NCI-H1436 (cell line): ENCODE data around the gene ISG15.

Source experiments
- DNase-seq: peaks from one replicate; lab custom pipeline; 2025; lab: John Stamatoyannopoulos, UW

The ISG15 gene

DNA sequence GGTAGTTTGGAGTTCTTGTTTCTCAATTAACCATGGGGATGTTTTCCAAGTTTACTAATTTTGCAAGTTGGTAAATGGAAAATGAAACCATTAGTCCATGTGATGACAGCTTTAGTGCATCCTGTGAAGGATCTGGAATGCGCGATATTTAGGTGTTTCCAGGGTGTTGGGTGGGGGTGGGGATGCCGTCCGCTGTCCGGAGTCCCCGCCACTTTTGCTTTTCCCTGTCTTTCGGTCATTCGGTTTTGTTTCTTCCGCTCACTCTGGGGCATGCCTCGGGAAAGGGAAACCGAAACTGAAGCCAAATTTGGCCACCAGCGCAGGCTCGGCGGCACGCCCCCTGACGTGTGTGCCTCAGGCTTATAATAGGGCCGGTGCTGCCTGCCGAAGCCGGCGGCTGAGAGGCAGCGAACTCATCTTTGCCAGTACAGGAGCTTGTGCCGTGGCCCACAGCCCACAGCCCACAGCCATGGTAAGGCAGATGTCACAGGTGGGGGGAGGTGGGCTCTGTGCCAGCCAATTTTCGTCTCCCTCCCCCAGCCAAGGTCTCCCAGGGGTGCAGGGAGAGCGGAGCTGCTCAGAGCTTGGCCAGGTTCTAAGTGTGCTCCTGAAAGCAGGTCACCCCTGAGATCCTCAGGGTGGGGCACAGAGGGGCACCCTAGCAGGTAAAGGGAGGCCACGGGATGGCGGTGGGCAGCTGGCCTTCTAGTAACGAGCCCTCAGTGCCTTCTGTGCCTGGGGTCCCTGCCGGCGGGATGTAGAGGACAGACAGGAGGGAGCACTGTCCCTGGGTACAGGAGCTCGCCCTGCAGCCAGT is at the start of gene ISG15:
Gene ISG15 (plus strand): TSS at position 393 of the 817 bp plus-strand sequence. CDS start 77 bp downstream, at position 470.
- DNase-seq = peak; percentile 67

DNA sequence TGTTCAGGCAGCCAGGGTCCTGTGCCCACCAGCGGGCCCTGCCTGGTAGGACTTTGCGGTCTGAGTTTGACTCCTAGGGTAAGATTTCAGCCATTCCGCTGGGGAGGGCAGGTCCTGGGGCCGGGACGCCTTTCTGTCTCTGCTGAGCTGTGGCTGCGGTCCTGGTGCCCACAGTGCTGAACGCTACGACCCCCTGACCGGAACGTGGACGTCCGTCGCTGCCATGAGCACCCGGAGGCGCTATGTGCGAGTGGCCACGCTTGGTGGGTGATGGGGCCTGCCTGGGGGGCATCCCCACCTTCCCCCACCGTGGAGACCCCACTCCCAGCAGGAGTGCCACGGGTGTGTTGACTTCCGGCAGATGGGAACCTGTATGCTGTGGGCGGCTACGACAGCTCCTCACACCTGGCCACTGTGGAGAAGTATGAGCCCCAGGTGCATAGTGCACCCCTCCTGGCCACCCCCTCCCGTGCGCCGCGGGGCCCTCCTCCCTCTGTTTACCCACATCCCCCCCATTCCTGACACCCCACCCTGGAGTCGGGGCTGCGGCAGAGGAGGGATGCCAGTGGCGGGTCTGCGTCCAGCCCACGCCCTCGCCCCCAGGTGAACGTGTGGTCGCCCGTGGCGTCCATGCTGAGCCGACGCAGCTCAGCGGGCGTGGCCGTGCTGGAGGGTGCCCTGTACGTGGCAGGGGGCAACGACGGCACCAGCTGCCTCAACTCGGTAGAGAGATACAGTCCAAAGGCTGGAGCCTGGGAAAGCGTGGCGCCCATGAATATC is 49.4 kb upstream of the ISG15 start:
- no peak for DNase-seq

DNA sequence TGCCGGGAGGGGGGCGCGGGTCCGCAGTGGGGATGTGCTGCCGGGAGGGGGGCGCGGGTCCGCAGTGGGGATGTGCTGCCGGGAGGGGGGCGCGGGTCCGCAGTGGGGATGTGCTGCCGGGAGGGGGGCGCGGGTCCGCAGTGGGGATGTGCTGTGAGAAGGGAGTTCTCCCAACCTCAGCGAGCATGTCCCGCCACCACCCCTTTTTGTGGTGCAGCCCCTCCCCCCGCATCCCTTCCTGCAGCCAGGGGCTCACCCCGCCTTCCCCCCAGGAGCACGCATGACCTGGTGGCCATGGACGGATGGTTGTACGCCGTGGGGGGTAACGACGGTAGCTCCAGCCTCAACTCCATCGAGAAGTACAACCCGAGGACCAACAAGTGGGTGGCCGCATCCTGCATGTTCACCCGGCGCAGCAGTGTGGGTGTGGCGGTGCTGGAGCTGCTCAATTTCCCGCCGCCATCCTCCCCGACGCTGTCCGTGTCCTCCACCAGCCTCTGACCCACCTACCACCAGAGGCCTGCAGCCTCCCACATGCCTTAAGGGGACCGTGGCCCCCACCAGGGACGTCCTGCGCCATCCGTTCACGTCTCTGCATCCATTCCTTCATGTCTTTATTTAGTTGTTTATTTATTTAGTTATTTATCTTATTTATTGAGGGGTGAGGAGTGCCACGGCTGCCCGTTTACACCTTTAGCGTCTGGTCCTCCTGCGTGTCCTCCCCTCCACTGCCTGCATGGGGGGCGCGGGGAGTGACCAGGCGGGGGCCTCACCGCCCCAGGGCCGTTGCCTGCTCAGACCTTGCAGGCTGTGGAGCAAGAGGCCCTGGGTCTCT is 48.4 kb upstream of the ISG15 start:
- DNase-seq = no peak

DNA sequence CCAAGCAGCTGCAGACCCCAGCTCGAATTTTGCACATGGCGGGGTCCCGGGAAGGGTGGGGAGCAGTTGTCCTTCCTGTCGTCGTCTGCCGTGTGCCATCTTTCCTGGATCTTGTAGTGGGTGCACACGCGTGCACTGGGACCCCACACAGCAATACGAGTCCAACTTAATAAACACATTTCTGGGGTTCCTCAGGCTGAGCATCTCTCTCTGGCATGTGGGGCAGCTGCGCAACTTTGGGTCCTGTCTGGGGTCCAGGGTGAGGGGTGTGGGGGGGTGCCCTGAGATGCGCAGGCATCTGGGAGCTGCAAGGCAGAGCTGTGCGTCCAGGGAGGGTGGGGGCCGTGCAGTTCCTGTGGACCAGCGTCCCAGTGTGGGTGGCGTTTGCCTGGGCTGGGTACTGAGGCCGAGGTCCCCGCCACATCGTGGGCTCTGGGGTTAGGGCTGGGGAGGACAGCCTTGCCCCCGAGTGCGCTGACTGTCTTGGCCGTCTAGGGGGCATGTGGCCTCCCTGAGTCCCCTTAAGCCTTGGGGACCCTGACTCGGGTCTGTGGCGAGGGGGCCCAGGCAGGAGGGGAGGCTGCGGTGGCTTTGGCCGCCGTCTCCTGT is 47.7 kb upstream of the ISG15 start:
- DNase-seq = no peak

DNA sequence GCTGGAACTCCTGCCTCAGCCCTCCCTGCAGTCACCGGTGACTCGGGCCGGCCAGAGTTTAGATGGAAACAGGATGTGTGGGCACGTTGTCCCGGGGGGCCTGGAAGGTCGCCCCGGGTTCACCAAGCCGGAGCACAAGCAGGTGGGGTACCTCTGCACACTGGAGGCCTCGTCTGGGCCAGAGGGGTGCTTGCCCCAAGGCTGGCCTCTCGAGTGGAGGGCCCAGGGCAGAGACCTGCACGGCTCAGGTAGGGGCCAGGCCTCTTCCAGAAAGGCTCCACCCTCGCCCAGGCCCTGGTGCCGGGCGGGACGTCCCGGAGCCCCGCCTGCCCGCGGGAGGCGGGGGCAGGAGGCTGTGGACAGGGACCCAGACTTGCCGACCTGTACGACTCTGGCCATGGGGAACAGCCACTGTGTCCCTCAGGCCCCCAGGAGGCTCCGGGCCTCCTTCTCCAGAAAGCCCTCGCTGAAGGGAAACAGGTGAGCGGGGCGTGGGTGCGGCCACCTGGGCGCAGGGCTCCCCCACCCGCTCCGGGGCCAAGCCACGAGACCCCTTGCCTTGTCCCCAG is 47.1 kb upstream of the ISG15 start, which contains the start of gene PLEKHN1:
Gene PLEKHN1 (plus strand): TSS at position 348 of the 569 bp plus-strand sequence. CDS start 50 bp downstream, at position 398.
- no peak for DNase-seq

DNA sequence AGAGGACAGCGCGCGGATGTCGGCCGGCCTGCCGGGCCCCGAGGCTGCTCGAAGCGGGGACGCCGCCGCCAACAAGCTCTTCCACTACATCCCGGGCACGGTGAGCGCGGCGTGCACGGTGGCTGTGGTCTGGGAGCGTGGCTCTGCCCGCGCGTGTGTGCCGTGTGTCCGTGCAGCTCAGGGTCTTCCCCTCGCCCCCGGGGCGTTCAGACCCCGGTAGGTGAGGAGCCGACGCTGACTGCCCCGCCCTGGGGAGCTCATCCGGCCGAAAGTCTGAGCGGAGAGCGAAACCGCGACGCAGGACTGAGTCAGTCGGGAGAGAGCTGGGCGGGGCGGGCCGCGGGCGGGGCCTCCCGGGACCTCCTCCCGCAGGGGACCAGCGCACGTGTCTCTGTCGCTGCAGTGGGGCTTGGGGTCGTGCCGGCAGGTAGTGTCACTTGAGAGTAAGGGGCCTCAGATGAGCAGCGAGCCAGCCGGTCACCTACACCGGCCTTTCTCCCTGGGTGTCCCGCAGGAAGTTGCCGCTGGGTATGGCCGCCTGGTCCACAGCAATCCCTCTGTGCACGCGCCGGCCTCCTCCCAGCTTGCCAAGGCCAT is 46.5 kb upstream of the ISG15 start:
- DNase-seq = peak; percentile 20

DNA sequence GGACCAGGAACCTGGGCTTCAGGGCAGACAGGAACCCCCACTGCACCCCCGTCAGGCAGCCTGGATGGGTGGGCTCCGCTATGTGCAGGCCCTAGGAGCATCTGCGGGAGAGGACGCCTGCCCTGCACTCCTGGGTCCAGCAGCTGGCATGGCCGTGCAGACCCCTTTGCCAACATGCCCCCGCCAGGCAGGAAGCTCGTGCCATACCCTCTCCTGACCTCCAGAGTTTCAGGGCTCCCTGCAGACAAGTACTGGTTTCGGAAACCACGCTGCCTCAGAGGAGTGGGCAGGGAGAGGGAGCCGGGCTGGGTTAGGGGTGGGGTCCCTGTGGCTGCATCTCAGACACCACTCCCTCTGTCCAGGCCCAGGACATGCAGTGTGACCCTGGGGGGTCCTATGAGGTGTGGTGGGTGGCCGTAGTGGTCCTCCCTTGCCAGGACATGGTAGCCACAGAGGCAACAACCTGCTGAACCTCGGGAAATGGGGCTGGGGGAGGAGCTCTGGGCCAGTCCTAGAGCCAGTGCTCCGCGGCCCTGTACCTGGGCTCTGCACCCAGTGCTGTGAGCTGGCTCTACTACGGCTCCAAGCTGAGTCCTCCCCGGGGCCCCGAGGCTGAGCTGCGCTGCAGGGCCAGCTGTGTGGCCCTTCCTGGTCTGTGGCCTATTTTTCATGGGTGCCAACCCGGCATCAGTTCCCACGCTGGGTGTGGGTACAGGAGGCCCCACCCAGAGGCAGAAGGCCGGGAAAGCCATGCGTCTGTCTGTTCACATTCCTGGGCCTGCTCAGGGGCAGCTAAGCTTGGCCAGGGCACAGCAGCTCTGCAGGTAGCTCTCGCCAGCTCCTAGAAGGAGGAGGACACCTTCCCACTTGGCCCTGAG is 45.6 kb upstream of the ISG15 start:
- DNase-seq = no peak

DNA sequence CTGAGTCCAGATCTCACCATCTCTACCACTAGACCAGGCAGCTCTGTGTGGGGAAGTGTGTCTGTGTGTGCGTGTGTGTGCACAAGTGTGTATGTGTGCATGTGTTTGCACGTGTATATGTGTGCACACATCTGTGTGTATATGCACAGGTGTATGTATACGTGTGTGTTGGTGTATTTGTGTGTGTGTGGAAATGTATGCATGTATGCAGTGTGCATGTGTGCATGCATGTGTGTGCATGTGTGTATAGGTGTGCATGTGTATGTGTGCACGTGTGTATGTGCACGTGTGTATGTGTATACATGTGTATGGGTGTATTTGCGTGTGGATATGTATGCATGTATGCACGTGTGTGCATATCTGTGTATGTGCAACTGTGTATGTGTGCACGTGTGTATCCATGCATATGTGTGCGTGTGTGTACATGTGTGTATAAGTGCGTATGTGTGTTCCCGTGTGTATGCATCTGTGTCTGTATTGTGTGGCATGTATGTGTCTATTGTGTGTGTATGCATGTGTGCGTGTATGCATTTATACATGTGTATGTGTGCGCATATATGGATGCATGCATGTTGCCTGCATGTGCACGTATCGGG is 43.9 kb upstream of the ISG15 start:
- DNase-seq = no peak

DNA sequence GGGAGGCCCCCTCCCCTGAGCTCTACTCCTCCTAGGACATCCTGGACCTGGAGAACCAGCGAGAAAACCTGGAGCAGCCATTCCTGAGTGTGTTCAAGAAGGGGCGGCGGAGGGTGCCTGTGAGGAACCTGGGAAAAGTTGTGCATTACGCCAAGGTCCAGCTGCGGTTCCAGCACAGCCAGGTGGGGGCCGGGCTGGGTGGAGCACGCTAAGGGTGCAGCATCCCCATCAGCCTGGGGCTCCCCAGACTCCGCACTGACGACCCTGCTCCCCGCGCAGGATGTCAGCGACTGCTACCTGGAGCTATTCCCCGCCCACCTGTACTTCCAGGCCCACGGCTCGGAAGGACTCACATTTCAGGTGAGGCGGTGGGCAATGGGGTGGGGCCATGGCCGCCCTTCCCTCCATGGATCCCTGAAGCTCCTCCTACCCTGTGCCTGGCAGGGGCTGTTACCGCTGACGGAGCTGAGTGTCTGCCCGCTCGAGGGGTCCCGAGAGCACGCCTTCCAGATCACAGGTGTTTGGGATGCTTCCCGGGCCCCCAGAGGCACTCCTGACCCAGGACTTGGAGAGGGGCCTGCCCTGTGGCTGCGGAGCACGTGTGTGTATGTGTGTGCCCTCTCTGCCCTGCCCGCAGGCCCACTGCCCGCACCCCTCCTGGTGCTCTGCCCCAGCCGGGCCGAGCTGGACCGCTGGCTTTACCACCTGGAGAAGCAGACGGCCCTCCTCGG is 42.9 kb upstream of the ISG15 start:
- no peak for DNase-seq

DNA sequence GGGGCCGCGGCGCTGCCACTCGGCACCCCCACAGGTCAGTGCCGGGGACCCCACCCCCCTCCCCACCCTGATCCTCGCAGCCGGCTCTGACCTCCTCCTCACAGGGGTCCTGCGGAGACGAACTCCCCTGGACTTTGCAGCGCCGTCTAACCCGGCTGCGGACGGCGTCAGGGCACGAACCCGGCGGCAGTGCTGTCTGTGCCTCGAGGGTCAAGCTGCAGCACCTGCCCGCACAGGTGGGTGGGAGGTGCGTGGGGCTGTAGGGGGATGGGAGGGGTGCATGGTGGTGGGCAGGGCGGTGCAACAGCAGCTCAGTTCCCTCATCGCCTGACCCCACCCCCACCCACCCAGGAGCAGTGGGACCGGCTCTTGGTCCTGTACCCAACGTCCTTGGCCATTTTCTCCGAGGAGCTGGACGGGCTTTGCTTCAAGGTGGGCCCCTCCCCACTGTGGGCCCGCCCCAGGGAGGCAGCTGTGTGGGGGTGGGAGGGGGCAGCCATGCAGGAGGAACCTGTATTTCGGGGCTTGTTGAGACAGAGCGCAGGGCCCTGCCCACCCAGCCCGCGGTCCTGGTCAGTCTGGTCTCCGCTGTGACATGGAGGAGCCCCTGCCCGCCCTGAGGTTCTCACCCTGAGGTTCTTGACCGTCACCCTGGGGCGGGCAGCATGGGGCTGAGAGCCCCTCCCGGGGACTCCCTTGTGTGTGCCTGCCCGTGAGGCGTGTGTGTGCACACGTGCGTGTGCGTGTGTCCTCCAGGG is 42.1 kb upstream of the ISG15 start:
- DNase-seq = no peak

DNA sequence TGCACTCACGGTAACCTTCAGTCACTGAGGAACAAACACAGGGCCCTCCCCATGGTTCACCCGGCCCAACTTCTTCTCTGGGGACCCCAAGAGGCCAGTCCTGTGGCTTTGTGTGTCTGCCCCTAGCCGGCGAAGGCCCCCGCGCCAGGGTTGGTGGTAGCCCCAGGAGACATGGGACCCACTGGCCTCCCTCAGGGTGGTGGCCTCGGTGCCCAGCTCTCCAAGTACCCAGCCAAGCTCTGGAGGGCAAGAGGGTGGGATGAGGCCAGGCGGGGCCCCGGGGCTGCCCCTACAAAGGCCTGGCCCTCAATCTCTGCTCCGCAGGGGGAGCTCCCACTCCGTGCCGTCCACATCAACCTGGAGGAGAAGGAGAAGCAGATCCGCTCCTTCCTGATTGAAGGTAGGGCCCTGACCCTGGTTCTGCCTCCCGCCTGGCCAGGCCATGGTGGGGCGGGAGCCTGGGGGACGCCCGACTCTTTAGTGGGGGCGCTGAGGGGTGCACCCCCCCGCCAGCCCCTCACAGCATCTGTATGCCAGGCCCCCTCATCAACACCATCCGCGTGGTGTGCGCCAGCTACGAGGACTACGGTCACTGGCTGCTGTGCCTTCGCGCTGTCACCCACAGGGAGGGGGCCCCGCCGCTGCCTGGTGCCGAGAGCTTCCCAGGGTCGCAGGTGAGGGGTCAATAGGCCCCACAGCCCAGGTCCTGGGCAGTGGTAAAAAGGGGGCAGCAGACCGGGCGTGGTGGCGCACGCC is 41.4 kb upstream of the ISG15 start:
- DNase-seq = no peak

DNA sequence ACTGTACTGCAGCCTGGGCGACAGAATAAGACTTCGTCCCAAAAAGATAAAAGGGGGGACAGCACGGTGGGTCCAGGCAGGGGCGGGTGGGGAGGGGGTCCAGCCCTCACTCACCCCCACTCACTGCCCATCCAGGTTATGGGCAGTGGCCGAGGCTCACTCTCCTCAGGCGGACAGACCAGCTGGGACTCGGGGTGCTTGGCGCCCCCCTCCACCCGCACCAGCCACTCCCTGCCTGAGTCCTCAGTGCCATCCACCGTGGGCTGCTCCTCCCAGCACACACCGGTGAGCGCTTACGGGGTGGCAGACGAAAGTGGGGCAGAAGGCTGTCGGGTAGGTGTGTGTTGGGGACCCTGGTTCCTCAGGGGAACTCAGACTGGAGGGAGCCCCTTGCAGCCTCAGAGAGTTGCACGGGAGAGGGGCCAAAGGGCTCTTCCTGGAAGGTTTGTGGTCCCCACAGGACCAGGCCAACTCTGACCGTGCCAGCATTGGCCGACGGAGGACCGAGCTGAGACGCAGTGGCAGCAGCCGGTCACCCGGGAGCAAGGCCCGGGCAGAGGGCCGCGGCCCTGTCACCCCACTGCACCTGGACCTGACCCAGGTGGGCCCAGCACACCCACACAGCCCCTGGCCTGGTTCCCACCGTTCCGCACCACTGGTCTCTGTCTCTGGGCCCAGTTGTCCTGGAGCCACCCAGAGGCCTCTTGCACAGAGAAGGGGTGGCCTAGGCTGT is 40.4 kb upstream of the ISG15 start:
- DNase-seq = no peak

DNA sequence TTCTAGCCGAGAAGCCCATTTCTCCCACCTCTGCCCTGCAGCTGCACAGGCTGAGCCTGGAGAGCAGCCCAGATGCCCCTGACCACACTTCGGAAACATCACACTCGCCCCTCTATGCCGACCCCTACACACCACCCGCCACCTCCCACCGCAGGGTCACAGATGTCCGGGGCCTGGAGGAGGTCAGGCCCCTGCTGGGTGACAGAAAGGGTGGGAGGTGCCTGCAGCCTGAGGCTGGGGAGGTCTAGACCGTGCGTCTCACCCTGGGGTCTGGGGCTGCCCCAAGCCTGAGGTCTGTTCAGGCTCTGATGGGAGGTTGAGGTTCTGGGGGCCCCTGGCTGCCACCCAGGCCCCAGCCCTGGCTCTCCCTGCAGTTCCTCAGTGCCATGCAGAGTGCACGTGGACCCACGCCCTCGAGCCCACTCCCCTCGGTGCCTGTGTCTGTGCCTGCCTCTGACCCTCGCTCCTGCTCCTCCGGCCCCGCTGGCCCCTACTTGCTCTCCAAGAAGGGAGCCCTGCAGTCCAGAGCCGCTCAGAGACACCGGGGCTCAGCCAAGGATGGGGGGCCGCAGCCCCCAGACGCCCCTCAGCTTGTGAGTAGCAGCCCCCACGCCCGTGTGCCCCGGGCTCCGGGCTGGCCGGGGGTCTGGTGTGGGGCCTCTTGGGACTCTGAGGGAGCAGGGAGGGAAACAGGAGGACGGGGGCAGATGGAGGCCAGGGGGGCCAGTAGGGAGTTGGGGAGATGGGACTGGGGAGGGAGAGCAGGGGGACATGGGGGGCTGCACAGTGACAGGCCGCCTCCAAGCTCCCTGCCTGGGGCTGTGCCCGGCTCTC is 39.6 kb upstream of the ISG15 start:
- no peak for DNase-seq

DNA sequence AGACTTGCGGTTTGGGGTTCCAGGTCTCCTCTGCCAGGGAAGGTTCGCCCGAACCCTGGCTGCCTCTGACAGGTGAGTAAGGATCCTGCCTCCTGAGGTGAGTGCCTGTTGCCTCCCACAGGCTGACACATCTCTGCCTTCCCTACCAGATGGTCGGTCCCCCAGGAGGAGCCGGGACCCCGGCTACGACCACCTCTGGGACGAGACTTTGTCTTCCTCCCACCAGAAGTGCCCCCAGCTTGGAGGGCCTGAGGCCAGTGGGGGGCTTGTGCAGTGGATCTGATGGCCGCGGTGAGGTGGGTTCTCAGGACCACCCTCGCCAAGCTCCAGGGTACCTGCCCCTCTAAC is 39.0 kb upstream of the ISG15 start:
- no peak for DNase-seq

DNA sequence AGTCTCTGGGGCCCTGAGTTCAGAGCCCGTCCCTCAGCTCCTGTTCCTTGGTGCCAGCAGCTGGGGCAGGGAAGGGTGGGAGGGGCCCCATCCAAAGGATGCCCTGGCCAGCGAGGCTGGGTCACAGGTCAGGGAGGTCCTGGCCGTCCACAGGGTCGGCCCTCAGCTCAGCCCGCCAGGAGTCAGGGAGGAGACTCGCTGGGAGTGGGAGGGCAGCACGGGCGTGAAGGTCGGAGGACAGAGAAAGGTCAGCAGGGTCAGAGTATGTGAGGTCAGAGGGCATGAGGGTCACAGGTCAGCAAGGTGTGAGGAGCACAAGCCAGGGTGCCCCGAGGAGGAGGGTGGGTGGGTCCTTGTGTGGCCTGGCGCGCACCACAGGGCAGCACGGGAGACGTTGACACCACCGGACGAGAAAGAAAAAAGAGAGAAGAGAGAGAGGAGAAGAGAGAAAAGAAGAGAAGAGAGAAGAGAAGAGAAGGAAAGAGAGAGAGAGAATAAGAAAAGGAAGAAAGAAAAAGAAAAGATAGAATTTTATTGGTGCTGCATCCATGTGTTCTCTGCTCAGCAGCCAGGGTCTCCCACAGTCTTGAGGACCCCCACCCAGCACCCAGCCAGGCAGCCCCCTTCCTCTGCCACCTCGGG is 38.5 kb upstream of the ISG15 start:
- no peak for DNase-seq
